RPMI7951 (cell line): Measurements from ENCODE around the gene SAPCD1. TPM values are rescaled to one million over a fixed set of nuclear protein-coding genes. Genes with fewer than 3 reads are reported as not detected.

Experiments used
- DNase-seq: peaks from one replicate; pipeline ENCODE4 v3.0.0-alpha.2; 2012; ENCODE audit warnings: low read depth
- total RNA-seq: library from RNA; depleted of rRNA; stranded (reverse); fragments of >200 nt; shearing (Covaris generic); gene quantifications from 2 replicates; pipeline ENCODE4 v1.2.3, GENCODE V29; 2014; rRNA removed

The SAPCD1 gene
- 0.72 and 2.7 TPM in 2 replicates for total RNA-seq

DNA sequence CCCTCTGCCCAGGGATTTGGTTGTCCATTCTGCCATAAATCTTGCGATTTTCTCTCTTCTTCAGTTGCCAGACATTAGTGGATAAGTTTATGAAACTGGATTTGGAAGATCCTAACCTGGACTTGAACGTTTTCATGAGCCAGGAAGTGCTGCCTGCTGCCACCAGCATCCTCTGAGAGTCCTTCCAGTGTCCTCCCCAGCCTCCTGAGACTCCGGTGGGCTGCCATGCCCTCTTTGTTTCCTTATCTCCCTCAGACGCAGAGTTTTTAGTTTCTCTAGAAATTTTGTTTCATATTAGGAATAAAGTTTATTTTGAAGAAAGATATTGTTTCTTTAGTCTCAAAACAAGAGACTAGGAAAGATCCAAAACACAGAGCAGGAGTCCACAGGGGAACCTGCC is at the start of gene SAPCD1:
Gene SAPCD1 (plus strand): TSS at position 301 of the 400 bp plus-strand sequence. CDS start 399 bp downstream, outside the sequence.
- DNase-seq: no peak

GRCh38 chr6:31713465-31713864 is 49.0 kb upstream of the SAPCD1 start:
- no peak for DNase-seq

GRCh38 chr6:31713991-31714684 is 48.3 kb upstream of the SAPCD1 start:
- DNase-seq: no peak

GRCh38 chr6:31715022-31715958 is 47.2 kb upstream of the SAPCD1 start, which contains the start of gene LY6G6D:
Gene LY6G6D, plus strand, starts transcription at chr6:31715348. Its CDS starts 8 bp downstream, at chr6:31715356.
- DNase-seq: no peak

DNA sequence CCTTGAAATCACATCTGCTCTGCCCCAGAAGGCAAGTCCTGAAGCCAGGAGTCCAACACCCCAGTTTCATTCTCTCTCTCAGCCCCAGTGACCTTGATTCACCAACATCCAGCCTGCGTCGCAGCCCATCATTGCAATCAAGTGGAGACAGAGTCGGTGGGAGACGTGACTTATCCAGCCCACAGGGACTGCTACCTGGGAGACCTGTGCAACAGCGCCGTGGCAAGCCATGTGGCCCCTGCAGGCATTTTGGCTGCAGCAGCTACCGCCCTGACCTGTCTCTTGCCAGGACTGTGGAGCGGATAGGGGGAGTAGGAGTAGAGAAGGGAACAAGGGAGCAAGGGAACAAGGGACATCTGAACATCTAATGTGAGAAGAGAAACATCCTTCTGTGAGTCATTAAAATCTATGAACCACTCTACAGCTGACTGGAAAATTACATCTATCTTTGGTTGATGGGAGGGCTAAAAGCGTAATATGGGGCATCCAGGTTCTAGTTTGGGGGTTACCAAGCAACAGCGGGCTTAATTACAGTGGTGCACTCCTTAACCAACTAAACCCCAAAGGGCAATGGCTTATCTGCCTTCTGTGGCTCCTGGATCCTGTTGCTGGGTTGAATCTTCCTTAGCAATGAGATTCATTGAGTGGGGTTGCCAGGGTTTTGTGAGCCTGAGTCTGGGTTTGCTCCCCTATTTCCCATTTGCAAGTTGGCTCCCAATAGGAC is 44.8 kb upstream of the SAPCD1 start:
- no peak for DNase-seq

DNA sequence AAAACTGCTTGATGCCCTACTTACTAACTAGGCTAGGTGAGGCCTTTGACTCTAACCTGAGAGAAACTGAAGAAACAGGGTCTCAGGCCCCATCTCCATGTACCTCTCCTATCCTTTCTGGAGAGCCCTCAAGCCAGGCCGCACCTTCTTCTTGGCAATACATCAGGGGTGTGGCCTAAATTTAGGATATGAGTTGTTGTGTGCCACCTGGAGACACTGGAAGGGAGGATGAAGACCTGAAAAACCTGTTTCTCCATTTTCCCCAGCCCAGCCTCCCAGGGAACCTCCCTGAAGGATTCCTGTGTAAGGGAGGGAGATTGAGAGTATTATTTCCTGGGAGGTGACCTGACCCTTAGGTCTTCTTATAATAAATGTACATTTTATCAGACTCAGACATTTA is 44.2 kb upstream of the SAPCD1 start:
- DNase-seq: no peak

GRCh38 chr6:31719001-31719400 is 43.5 kb upstream of the SAPCD1 start:
- DNase-seq: no peak

- DNase-seq: no peak
Measured at GRCh38 chr6:31720196-31720770, 42.2 kb upstream of the SAPCD1 start.

DNA sequence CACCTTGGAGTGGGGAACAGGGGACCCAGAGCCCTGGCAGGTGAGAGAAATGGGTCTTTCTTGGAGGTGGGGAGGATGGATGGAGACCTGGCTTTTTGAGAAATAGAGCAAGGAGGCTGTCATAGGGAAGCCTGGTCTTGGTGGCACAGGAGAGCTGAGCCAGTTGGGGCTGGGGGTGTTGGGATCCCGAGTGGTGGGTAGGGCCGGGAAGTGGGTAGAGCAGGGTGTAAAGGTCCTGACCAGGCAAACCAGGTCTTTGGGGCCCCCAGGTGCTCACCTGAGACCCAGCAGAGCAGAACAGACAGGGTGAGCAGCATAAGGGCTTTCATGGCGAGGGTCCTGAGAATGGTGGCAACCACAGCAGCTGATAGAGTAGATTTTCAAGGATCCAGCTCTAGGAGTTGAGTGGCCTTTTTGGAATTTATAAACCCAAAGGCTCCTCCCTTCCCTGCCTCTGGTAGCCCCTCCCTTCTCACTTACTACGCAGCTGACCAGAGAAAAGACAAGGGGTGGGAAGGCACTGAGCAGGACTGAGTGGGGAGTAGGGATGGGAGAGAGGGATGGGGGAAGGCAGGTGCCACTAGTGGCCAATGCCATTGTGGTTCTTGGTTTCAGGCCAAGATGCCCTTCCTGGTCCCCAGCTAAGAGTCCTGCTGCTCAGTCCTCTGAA is 41.0 kb upstream of the SAPCD1 start, which contains the start of gene LY6G6C:
Gene LY6G6C (minus strand): TSS at position 396 of the 670 bp plus-strand sequence. CDS start 67 bp downstream, at position 329.
- DNase-seq: no peak

- DNase-seq: no peak
Measured at GRCh38 chr6:31722173-31722572, 40.3 kb upstream of the SAPCD1 start.

- no peak for DNase-seq
Measured at GRCh38 chr6:31723245-31723979, 39.0 kb upstream of the SAPCD1 start, which contains the start of gene MPIG6B. Gene MPIG6B, plus strand, starts transcription at chr6:31723373. Its CDS starts 11 bp downstream, at chr6:31723384.

DNA sequence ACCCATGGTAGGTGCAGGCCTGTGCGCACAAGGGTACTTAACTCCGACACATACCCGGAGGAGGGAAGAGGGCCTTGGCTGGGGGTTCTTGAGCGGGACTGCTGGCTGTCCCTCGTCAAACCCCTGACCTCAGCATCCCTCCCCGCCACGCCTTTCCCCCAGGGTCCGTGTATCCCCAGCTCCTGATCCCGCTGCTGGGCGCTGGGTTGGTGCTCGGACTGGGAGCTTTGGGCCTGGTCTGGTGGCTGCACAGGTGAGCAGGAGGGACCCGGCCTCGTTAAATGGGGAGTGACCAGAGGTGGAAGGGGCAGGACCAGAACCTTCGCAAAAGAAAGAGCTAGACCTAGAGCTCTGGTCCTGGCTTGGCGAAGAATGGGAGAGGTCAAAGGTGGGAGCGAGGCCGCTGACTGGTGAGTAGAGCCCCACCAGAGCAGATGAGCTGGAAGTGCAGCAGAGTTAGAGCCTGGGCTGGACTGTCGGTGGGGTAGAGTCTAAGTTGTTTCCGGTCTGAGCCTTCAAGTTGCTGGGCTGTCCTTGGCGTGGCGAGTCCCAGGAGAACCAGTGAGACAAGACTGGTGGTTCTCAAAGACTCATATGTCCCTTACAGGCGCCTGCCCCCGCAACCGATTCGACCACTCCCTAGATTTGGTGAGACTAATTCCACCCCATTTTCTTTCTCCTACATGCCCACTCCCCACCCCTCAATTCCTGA is 38.3 kb upstream of the SAPCD1 start:
- DNase-seq: no peak

DNA sequence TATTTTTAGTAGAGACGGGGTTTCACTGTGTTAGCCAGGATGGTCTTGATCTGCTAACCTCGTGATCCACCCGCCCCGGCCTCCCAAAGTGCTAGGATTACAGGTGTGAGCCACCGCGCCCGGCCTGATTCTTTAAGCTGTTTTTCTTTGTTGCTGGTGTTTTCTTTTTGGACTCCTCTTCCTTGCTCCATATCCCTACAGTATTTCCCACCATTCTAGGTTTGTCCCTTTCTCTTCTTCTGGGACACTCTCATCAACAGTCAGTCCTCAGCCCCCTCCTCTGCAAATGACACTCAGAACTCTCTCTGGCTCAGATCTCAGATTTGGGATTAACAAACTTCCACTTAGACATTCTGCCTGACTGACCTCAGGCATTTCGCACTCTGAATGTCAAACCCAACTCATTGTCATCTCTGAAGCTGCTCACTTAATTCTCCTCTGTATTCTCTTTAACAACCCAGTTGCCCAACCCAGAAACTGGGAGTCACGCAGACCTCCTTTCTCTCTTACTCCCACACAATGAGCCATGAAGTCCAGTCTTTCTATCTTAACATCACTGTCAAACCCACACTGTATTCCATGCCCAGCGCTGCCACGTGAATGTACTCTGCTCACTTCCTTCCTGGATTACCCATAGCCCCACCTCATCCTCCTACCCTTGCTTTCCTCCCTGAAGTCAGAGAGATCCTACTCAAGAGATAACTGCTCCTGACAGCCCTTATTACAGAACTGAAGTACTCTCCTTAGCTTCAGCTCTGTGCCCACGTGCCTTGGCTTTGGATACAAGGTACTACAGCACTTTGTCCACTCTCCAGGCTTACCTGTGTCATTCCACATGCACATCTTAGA is 36.7 kb upstream of the SAPCD1 start:
- DNase-seq: no peak

DNA sequence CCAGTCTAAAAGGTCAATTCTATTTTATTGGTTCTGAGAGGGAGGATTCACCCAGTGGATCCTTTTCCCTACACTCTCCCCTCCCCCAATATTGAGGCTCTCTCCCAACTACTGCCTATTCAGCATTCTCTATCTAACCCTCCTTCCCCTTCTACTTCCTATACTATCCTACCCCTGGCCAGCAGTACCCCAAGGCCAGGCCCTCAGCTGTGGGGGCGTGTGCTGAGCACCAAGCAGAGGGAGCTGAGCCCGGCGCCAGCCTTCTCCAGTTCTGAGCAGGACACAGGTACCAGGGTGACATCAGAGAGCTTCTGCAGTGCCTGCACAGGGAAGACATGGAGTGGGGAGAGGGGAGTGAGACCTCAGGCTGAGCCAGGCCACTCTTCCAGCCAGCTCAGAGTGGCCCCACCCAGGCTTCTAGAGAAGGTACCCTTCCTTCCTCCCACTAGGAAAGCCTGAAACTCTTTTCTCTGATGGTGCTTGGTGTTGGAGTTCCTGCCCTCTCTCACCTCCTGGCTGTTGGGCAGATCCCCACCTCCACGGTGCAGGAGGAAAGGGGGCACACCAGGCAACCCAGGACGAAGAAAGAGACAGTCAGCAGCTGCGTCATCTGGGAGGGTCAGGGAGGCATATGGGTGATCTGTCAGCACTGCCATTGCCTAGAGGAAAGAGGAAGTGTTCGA is 35.3 kb upstream of the SAPCD1 start:
- DNase-seq: no peak

DNA sequence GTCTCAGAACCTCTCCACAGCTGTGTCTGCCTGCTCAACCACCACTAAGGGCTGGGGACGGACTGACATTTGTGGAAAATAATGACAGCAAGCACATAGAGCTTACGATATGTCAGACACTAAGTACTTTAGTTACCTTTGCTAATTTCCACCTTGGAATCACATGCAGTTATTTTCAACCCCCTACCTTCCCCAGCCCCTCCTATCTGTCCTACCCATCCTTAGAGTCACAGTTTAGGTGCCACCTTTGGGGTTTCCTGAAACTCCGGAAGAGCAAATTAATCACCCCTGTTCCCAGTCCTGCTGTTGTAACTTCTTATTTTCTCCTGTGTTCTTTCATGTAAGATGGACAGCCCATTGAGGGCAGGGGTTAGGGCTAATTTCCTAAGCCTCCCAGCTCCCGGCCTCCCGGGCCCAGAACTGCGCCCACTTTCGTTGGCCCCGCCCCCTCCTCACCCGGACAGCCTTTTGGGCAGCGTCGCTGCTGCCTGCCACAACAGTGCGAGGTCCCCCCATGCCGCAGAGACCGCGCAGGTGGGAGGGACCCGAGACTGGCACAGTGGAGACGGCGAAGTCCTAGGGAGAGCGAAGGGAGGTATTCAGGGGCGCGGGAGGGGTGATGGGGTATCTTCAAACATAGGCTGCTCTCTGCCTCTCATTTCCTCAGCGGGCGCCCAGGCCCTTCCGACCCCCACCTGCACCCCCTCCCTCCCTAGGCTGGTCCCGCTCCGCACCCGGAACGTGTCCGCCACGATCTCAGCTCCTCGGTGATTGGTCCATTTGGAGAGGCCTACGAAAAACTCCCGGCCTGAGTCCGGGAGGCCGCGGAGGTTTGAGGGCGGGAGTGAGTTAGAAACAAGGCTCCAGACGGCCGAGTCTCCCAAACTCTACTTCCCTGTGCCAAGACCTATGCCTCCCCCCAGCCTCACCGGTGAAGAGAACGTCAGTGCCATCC is 34.5 kb upstream of the SAPCD1 start:
- DNase-seq: no peak

GRCh38 chr6:31728767-31729514 is 33.5 kb upstream of the SAPCD1 start, which contains the start of gene DDAH2:
Gene DDAH2, minus strand, starts transcription at chr6:31729299. Its CDS starts 138 bp downstream, at chr6:31729161.
- DNase-seq: no peak
